ENCODE measurements around the gene SPARCL1.

SPARCL1 gene

GRCh38 chr4:87566276-87566675 lies 37.1 kb upstream of the SPARCL1 start:
- Histone ChIP-seq H3K27ac (replicated peaks) (no peak overlapping the region), H3K4me3 (replicated peaks; ENCODE audit: insufficient read depth, low read length) (no peak overlapping the region), H3K27me3 (ENCODE audit: insufficient read depth, poor library complexity, severe bottlenecking) (no peaks in the 10 kb centered on the region)
- no peak for DNase-seq (ENCODE audit: low read depth in 1 of 2, low spot score in 1 of 2)
- TF ChIP-seq POLR2AphosphoS5 (IDR thresholded peaks at IDR 0.05; ENCODE audit: low read depth) (no peak), REST (IDR thresholded peaks at IDR 0.05; ENCODE audit: insufficient replicate concordance, low read depth) (no peak), SPI1 (IDR thresholded peaks at IDR 0.05; ENCODE audit: borderline replicate concordance, low read depth) (no peak), CTCF (IDR thresholded peaks at IDR 0.05; ENCODE audit: insufficient read depth, low read length) (no peak), GABPA (IDR thresholded peaks at IDR 0.05; ENCODE audit: low read depth) (no peak)

- no peaks in the 10 kb centered on the region for H3K27me3 ChIP-seq (ENCODE audit: insufficient read depth, poor library complexity, severe bottlenecking)
- H3K4me3 ChIP-seq (replicated peaks; ENCODE audit: insufficient read depth, low read length): no peak overlapping the region
- DNase-seq (ENCODE audit: low read depth in 1 of 2, low spot score in 1 of 2): no peak
- TF ChIP-seq GABPA (IDR thresholded peaks at IDR 0.05; ENCODE audit: low read depth): no peak
- no peak for TF ChIP-seq SPI1 (IDR thresholded peaks at IDR 0.05; ENCODE audit: borderline replicate concordance, low read depth)
- TF ChIP-seq POLR2AphosphoS5 (IDR thresholded peaks at IDR 0.05; ENCODE audit: low read depth): no peak
- TF ChIP-seq CTCF (IDR thresholded peaks at IDR 0.05; ENCODE audit: insufficient read depth, low read length): no peak
- no peak for TF ChIP-seq REST (IDR thresholded peaks at IDR 0.05; ENCODE audit: insufficient replicate concordance, low read depth)
- H3K27ac ChIP-seq (replicated peaks): no peak overlapping the region
These were observed 36.6 kb upstream of the SPARCL1 start for GRCh38 chr4:87565746-87566145.

GRCh38 chr4:87560802-87561201 lies 31.6 kb upstream of the SPARCL1 start:
- H3K4me3 ChIP-seq (replicated peaks; ENCODE audit: insufficient read depth, low read length): no peak overlapping the region
- no peaks in the 10 kb centered on the region for H3K27me3 ChIP-seq (ENCODE audit: insufficient read depth, poor library complexity, severe bottlenecking)
- DNase-seq (ENCODE audit: low read depth in 1 of 2, low spot score in 1 of 2): no peak
- TF ChIP-seq CTCF (IDR thresholded peaks at IDR 0.05; ENCODE audit: insufficient read depth, low read length) (no peak), GABPA (IDR thresholded peaks at IDR 0.05; ENCODE audit: low read depth) (no peak), POLR2AphosphoS5 (IDR thresholded peaks at IDR 0.05; ENCODE audit: low read depth) (no peak), SPI1 (IDR thresholded peaks at IDR 0.05; ENCODE audit: borderline replicate concordance, low read depth) (no peak), REST (IDR thresholded peaks at IDR 0.05; ENCODE audit: insufficient replicate concordance, low read depth) (no peak)
- H3K27ac ChIP-seq (replicated peaks): no peak overlapping the region

Measured in HL-60 (cell line).